CD4-positive, alpha-beta T cell (primary cell): ENCODE measurements around the gene OSBPL3. TPM values are rescaled to one million over a fixed set of nuclear protein-coding genes. Genes with fewer than 3 reads are reported as not detected.
A peak's percentile ranks its signal among the peaks of the same experiment; 100 is the strongest.

ENCODE experiments used
- ATAC-seq: fragments of 200-7000 bp; cut with Tn5 transposase; one replicate; pipeline ENCODE4 v1.10.0; 2022; ENCODE audit warnings: mild to moderate bottlenecking; ENCODE audit not compliant: poor library complexity
- CTCF ChIA-PET: fragments of 350-600 bp; sonication (Branson Sonifier 250); formaldehyde crosslinking; loops from one replicate; lab custom pipeline; 2021; ENCODE audit warnings: antibody characterized with exemption, inconsistent platforms; lab: Charles Lee
- POLR2A ChIA-PET: fragments of 350-600 bp; sonication (Branson Sonifier 250); formaldehyde crosslinking; loops from one replicate; lab custom pipeline; 2021; ENCODE audit warnings: antibody characterized with exemption, inconsistent platforms; lab: Charles Lee
- DNase-seq, 14 experiments: peaks; one replicate each; pipeline ENCODE4 v3.0.0-alpha.2; 2013 to 2020; ENCODE audit warnings: mixed read lengths in 2 of 14
- H3K27ac ChIP-seq, 2 donors: one replicate each; pipeline versions ENCODE4 v1.5.1 to v1.7.0; 2013; ENCODE audit warnings: low read length in 2 of 2, low read depth in 1 of 2, mild to moderate bottlenecking in 1 of 2
- H3K27me3 ChIP-seq, 2 experiments: 1 replicate in 1 of 2; 2 replicates in 1 of 2; pipeline versions ENCODE4 v1.6.1 to v1.7.0; 2013; ENCODE audit warnings: low read length in 2 of 2, control low read depth in 1 of 2, mild to moderate bottlenecking in 1 of 2, moderate library complexity in 1 of 2; ENCODE audit not compliant: insufficient read depth in 2 of 2, control insufficient read depth in 1 of 2
- H3K36me3 ChIP-seq: one replicate; pipeline ENCODE4 v1.6.1; 2013; ENCODE audit warnings: low read length, control low read depth; ENCODE audit not compliant: insufficient read depth
- H3K4me1 ChIP-seq: one replicate; pipeline ENCODE4 v1.6.1; 2013; ENCODE audit warnings: low read length, control low read depth; ENCODE audit not compliant: insufficient read depth
- H3K4me3 ChIP-seq: one replicate; pipeline ENCODE4 v1.5.1; 2013; ENCODE audit warnings: mild to moderate bottlenecking, low read length, moderate library complexity
- H3K9me3 ChIP-seq, 2 experiments: 1 replicate in 1 of 2; 2 replicates in 1 of 2; pipeline versions ENCODE4 v1.6.1 to v1.7.0; 2013; ENCODE audit warnings: low read length in 2 of 2, mild to moderate bottlenecking in 2 of 2, control low read depth in 1 of 2, moderate library complexity in 1 of 2; ENCODE audit not compliant: control insufficient read depth in 1 of 2, insufficient read depth in 1 of 2
- H3K27ac Mint-ChIP-seq: one replicate; pipeline ENCODE4 v1.8.0; 2020; ENCODE audit warnings: mixed read lengths
- H3K27me3 Mint-ChIP-seq: one replicate; pipeline ENCODE4 v1.8.0; 2021; ENCODE audit warnings: mixed read lengths
- H3K36me3 Mint-ChIP-seq: one replicate; pipeline ENCODE4 v1.8.0; 2021; ENCODE audit warnings: low read depth, mixed read lengths
- H3K4me1 Mint-ChIP-seq: one replicate; pipeline ENCODE4 v1.8.0; 2021; ENCODE audit warnings: low read depth, mixed read lengths
- H3K4me3 Mint-ChIP-seq: one replicate; pipeline ENCODE4 v1.8.0; 2020; ENCODE audit warnings: mild to moderate bottlenecking, mixed read lengths
- H3K9me3 Mint-ChIP-seq: one replicate; pipeline ENCODE4 v1.8.0; 2020; ENCODE audit warnings: mixed read lengths
- CTCF ChIP-seq: fragments of 200-600 bp; IDR thresholded peaks from one replicate; pipeline ENCODE4 v1.8.0; 2022; ENCODE audit warnings: antibody characterized with exemption, mild to moderate bottlenecking
- intact Hi-C, 2 experiments: fragments of 100-400 bp; cut with DNase I in 1 of 2; cut with micrococcal nuclease in 1 of 2; formaldehyde crosslinking; loops; one replicate each; pipeline versions ENCODE4 v1.15.1 to v1.9.0; 2023 to 2025; cut with DNase I, micrococcal nuclease
- total RNA-seq, 174 experiments: library from RNA in 2 of 174; stranded (reverse) in 2 of 174; gene quantifications; one replicate each; pipeline ENCODE4 v1.2.3 and lab custom pipeline; 2021 to 2026

The OSBPL3 gene
- total RNA-seq, 2 experiments from 2014 or later: 25.4 to 25.9 TPM

- POLR2A ChIA-PET: interaction anchor here (2.5 kb wide), 1 partner anchor 11 kb away, joined by 9 read pairs; no protein-coding TSS in a partner anchor
- peaks cover 80% of the 10 kb centered on the region for H3K4me1 Mint-ChIP-seq
- peaks cover 26% of the 10 kb centered on the region for H3K4me1 ChIP-seq
- H3K36me3 ChIP-seq: no peaks in the 10 kb centered on the region
- no peak for ATAC-seq
- H3K4me3 Mint-ChIP-seq: no peak overlapping the region
- H3K4me3 ChIP-seq: no peak overlapping the region
- no peaks in the 10 kb centered on the region for H3K9me3 ChIP-seq
- no peak for TF ChIP-seq CTCF
- no peaks in the 10 kb centered on the region for H3K36me3 Mint-ChIP-seq
- H3K27me3 Mint-ChIP-seq: no peaks in the 10 kb centered on the region
- H3K27me3 ChIP-seq: no peaks in the 10 kb centered on the region
- H3K27ac ChIP-seq: no peak overlapping the region
- CTCF ChIA-PET: no interaction called here
- H3K9me3 Mint-ChIP-seq: no peaks in the 10 kb centered on the region
- H3K27ac Mint-ChIP-seq: no peak overlapping the region
- DNase-seq: no peak
- intact Hi-C loops: no loop called here
These were observed 57.7 kb downstream of the OSBPL3 start for GRCh38 chr7:24922099-24922773.

GRCh38 chr7:24921362-24921679 is 58.7 kb downstream of the OSBPL3 start:
- no peak overlapping the region for H3K4me3 ChIP-seq
- Mint-ChIP-seq H3K4me3 (no peak overlapping the region), H3K27me3 (no peaks in the 10 kb centered on the region), H3K4me1 (peaks cover 82% of the 10 kb centered on the region), H3K9me3 (no peaks in the 10 kb centered on the region), H3K27ac (no peak overlapping the region), H3K36me3 (no peaks in the 10 kb centered on the region)
- no peak overlapping the region for H3K27ac ChIP-seq
- CTCF ChIA-PET: interaction anchor here (1.5 kb wide), 1 partner anchor 58 kb away, joined by 4 read pairs; no protein-coding TSS in a partner anchor
- DNase-seq (peak in 1 of 14 experiments; percentile 14), ATAC-seq (no peak)
- TF ChIP-seq CTCF: no peak
- H3K9me3 ChIP-seq: no peaks in the 10 kb centered on the region
- POLR2A ChIA-PET: interaction anchor here (0.8 to 1.0 kb wide), 2 partner anchors 10 to 12 kb away, joined by 3 to 4 read pairs; no protein-coding TSS in a partner anchor
- H3K4me1 ChIP-seq: peaks cover 26% of the 10 kb centered on the region
- intact Hi-C loops: no loop called here
- H3K36me3 ChIP-seq: no peaks in the 10 kb centered on the region
- no peaks in the 10 kb centered on the region for H3K27me3 ChIP-seq

GRCh38 chr7:24920451-24921361 is 59.3 kb downstream of the OSBPL3 start:
- Histone ChIP-seq H3K9me3 (no peaks in the 10 kb centered on the region), H3K4me3 (no peak overlapping the region), H3K4me1 (peaks cover 26% of the 10 kb centered on the region), H3K27ac (no peak overlapping the region), H3K27me3 (no peaks in the 10 kb centered on the region), H3K36me3 (no peaks in the 10 kb centered on the region)
- Mint-ChIP-seq H3K27me3 (no peaks in the 10 kb centered on the region), H3K27ac (no peak overlapping the region), H3K9me3 (no peaks in the 10 kb centered on the region), H3K4me3 (no peak overlapping the region), H3K36me3 (no peaks in the 10 kb centered on the region), H3K4me1 (peaks cover 78% of the 10 kb centered on the region)
- POLR2A ChIA-PET: interaction anchor here (0.8 to 1.0 kb wide), 2 partner anchors 9 to 11 kb away, joined by 3 to 4 read pairs; no protein-coding TSS in a partner anchor
- CTCF ChIA-PET: interaction anchor here (1.5 kb wide), 1 partner anchor 59 kb away, joined by 4 read pairs; no protein-coding TSS in a partner anchor
- no peak for DNase-seq
- intact Hi-C loops: no loop called here
- ATAC-seq: no peak
- no peak for TF ChIP-seq CTCF
